ENCODE data around the gene HIVEP3.

HIVEP3 gene

DNA sequence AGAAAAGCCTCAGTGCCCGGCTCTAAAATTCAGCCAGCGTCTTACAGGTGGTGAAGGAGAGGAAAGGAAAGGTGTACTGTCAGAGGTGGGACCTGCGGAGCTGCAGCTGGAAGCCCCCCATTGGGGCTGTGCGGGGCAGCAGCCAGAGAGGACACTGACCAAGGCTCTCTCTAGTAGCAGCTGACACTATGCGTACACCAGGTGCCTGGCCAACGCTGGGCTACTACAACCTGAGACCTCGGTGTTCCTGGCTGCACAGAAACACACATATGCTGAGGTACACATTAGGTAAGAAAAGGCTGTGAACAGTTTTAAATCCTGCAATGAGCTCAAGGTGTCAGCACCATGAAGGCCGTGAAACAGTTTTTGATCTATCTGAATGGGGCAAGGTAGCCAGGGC is 378.7 kb downstream of the HIVEP3 start:
- no peak for DNase-seq (ENCODE audit: low read depth in 1 of 2, low spot score in 1 of 2)
- Histone ChIP-seq H3K27me3 (ENCODE audit: insufficient read depth, poor library complexity, severe bottlenecking) (no peaks in the 10 kb centered on the region), H3K27ac (replicated peaks) (no peak overlapping the region), H3K4me3 (replicated peaks; ENCODE audit: insufficient read depth, low read length) (no peak overlapping the region)
- TF ChIP-seq, protein P1, sequence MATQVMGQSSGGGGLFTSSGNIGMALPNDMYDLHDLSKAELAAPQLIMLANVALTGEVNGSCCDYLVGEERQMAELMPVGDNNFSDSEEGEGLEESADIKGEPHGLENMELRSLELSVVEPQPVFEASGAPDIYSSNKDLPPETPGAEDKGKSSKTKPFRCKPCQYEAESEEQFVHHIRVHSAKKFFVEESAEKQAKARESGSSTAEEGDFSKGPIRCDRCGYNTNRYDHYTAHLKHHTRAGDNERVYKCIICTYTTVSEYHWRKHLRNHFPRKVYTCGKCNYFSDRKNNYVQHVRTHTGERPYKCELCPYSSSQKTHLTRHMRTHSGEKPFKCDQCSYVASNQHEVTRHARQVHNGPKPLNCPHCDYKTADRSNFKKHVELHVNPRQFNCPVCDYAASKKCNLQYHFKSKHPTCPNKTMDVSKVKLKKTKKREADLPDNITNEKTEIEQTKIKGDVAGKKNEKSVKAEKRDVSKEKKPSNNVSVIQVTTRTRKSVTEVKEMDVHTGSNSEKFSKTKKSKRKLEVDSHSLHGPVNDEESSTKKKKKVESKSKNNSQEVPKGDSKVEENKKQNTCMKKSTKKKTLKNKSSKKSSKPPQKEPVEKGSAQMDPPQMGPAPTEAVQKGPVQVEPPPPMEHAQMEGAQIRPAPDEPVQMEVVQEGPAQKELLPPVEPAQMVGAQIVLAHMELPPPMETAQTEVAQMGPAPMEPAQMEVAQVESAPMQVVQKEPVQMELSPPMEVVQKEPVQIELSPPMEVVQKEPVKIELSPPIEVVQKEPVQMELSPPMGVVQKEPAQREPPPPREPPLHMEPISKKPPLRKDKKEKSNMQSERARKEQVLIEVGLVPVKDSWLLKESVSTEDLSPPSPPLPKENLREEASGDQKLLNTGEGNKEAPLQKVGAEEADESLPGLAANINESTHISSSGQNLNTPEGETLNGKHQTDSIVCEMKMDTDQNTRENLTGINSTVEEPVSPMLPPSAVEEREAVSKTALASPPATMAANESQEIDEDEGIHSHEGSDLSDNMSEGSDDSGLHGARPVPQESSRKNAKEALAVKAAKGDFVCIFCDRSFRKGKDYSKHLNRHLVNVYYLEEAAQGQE (IDR thresholded peaks at IDR 0.05; ENCODE audit: insufficient replicate concordance, low read depth): no peak
- no peak for TF ChIP-seq SPI1 (IDR thresholded peaks at IDR 0.05; ENCODE audit: borderline replicate concordance, low read depth)
- no peak for TF ChIP-seq GABPA (IDR thresholded peaks at IDR 0.05; ENCODE audit: low read depth)
- no peak for TF ChIP-seq POLR2AphosphoS5 (IDR thresholded peaks at IDR 0.05; ENCODE audit: low read depth)
- TF ChIP-seq, protein P2, sequence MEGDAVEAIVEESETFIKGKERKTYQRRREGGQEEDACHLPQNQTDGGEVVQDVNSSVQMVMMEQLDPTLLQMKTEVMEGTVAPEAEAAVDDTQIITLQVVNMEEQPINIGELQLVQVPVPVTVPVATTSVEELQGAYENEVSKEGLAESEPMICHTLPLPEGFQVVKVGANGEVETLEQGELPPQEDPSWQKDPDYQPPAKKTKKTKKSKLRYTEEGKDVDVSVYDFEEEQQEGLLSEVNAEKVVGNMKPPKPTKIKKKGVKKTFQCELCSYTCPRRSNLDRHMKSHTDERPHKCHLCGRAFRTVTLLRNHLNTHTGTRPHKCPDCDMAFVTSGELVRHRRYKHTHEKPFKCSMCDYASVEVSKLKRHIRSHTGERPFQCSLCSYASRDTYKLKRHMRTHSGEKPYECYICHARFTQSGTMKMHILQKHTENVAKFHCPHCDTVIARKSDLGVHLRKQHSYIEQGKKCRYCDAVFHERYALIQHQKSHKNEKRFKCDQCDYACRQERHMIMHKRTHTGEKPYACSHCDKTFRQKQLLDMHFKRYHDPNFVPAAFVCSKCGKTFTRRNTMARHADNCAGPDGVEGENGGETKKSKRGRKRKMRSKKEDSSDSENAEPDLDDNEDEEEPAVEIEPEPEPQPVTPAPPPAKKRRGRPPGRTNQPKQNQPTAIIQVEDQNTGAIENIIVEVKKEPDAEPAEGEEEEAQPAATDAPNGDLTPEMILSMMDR (IDR thresholded peaks at IDR 0.05; ENCODE audit: insufficient read depth, low read length): no peak

DNA sequence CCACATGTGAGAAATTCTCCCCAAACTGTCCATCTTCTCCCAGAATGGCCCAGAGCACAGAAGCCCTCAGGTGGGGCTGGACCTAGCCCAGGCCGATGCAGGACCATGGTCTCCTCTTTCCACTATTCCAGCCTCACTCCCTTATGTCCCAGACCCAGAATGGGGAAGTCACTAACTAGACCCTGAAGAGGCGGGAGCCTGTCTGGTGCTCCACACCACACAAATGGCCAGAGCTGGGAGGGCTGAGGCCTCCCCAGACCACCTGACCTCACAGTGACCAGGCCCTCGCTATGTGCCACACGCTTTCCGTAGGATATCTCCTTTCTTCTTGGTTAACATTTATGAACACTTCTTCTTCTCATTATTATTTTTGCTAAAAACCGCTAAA is 379.3 kb downstream of the HIVEP3 start:
- no peak for DNase-seq (ENCODE audit: low read depth in 1 of 2, low spot score in 1 of 2)
- TF ChIP-seq POLR2AphosphoS5 (IDR thresholded peaks at IDR 0.05; ENCODE audit: low read depth) (no peak), GABPA (IDR thresholded peaks at IDR 0.05; ENCODE audit: low read depth) (no peak), SPI1 (IDR thresholded peaks at IDR 0.05; ENCODE audit: borderline replicate concordance, low read depth) (no peak)
- TF ChIP-seq, protein P2 (IDR thresholded peaks at IDR 0.05; ENCODE audit: insufficient read depth, low read length): no peak
- TF ChIP-seq, protein P1 (IDR thresholded peaks at IDR 0.05; ENCODE audit: insufficient replicate concordance, low read depth): no peak
- Histone ChIP-seq H3K4me3 (replicated peaks; ENCODE audit: insufficient read depth, low read length) (no peak overlapping the region), H3K27me3 (ENCODE audit: insufficient read depth, poor library complexity, severe bottlenecking) (no peaks in the 10 kb centered on the region), H3K27ac (replicated peaks) (no peak overlapping the region)

DNA sequence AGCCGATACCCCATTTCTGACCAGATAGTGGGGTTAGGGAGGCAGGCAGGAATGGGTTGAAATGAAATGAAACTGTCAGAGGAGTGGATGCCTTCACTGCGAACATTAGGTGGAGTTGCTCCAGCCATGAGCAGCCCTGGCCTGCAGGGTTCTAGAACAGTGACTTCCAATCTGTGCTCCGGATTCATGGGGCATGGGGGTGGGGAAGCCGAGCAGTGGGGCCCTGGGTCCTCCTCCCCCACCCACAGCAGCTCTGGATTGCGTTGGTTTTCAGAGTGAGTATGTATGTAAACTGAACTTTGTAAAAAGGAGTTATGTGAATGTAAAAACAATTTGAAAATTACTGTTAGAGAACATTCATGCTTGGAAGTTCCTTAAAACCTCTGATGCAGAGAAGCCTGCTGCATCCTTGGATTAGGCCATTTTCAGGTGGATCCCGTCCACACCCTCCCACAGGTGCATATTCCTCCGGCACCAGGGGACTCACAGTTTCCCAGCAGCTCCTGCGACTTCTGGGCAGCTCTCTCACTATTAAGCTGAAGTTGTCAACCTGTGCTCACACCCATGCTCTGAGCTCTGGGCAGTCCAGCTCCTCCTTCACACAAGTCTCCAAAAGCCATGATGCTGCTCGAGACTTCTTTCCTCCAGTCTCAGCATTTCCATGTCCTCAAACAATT is 379.8 kb downstream of the HIVEP3 start:
- Histone ChIP-seq H3K4me3 (replicated peaks; ENCODE audit: insufficient read depth, low read length) (no peak overlapping the region), H3K27me3 (ENCODE audit: insufficient read depth, poor library complexity, severe bottlenecking) (no peaks in the 10 kb centered on the region), H3K27ac (replicated peaks) (no peak overlapping the region)
- DNase-seq (ENCODE audit: low read depth in 1 of 2, low spot score in 1 of 2): no peak
- TF ChIP-seq POLR2AphosphoS5 (IDR thresholded peaks at IDR 0.05; ENCODE audit: low read depth) (no peak), GABPA (IDR thresholded peaks at IDR 0.05; ENCODE audit: low read depth) (no peak), SPI1 (IDR thresholded peaks at IDR 0.05; ENCODE audit: borderline replicate concordance, low read depth) (no peak)
- TF ChIP-seq, protein P2 (IDR thresholded peaks at IDR 0.05; ENCODE audit: insufficient read depth, low read length): no peak
- TF ChIP-seq, protein P1 (IDR thresholded peaks at IDR 0.05; ENCODE audit: insufficient replicate concordance, low read depth): no peak
